GM23338 (cell line): ENCODE data around the gene PARP2. TPM values are rescaled to one million over a fixed set of nuclear protein-coding genes. Genes with fewer than 3 reads are reported as not detected.

ENCODE experiments used
- CTCF ChIP-seq, 2 experiments: fragments of 200-600 bp in 1 of 2; sonication (generic) in 1 of 2; conservative IDR thresholded peaks; 2 replicates each; pipeline versions ENCODE4 v1.5.1 to v1.6.1; 2016 to 2017; ENCODE audit warnings: antibody characterized with exemption in 2 of 2, low read depth in 2 of 2, mild to moderate bottlenecking in 2 of 2, moderate library complexity in 1 of 2
- ETS1 ChIP-seq: IDR thresholded peaks from 2 replicates; pipeline ENCODE4 v1.6.1; 2016; ENCODE audit warnings: antibody characterized with exemption
- ZNF114 ChIP-seq: fragments of 250-450 bp; sonication (Bioruptor Pico); IDR thresholded peaks from 2 replicates; pipeline ENCODE4 v1.5.0; 2020; ENCODE audit warnings: mild to moderate bottlenecking, moderate library complexity
- polyA plus RNA-seq: library from polyadenylated mRNA; unstranded; fragments of >200 nt; fragmentation: Nextera tagmentation; extraction: Ambion mirVana; gene quantifications from 2 replicates; pipeline ENCODE4 v1.2.1, GENCODE V29; 2016
- small RNA-seq: library from RNA; depleted of rRNA; stranded (forward); fragments of <200 nt; gene quantifications from one replicate; pipeline ENCODE3, GENCODE V24; 2014; ENCODE audit warnings: low replicate concordance
- total RNA-seq: library from RNA; depleted of rRNA; stranded (reverse); fragments of >200 nt; shearing (Covaris generic); gene quantifications from 2 replicates; pipeline ENCODE4 v1.2.3, GENCODE V29; 2014; rRNA removed

Gene PARP2
- total and polyA plus RNA-seq, 2 experiments from 2014 or later: 27.8 to 42.7 TPM

GRCh38 chr14:20403521-20403920 lies 60.1 kb downstream of the PARP2 start (continued):
- TF ChIP-seq CTCF (conservative IDR thresholded peaks at IDR 0.05; ENCODE audit: low read depth in 2 of 2) (no peak), ETS1 (no peak), ZNF114 (CRISPR knock-in tag) (no peak)

Small RNAs within 50 kb of the gene (small RNA-seq; reads per million reads assigned to genes)
- gene SNORA79B: 0.17 reads per million
- gene SNORD126: 2,859 reads per million, percentile 100 among the genes with 10 or more reads in this experiment

Other genes starting within 250 kb of the PARP2 start
- gene OR4K17, start 232.9 kb upstream of the PARP2 start, total RNA-seq: not detected in 2 replicates
- not detected in 2 replicates for gene OR4K17, start 232.9 kb upstream of the PARP2 start, polyA plus RNA-seq
- not detected in 2 replicates for gene OR4N5, start 204.8 kb upstream of the PARP2 start, total RNA-seq
- not detected in 2 replicates for gene OR4N5, start 204.8 kb upstream of the PARP2 start, polyA plus RNA-seq
- not detected in 2 replicates for gene OR11G2, start 152.7 kb upstream of the PARP2 start, total RNA-seq
- not detected in 2 replicates for gene OR11G2, start 152.7 kb upstream of the PARP2 start, polyA plus RNA-seq
- gene OR11H6, start 119.9 kb upstream of the PARP2 start, total RNA-seq: not detected in 2 replicates
- gene OR11H6, start 119.9 kb upstream of the PARP2 start, polyA plus RNA-seq: not detected in 2 replicates
- gene OR11H7, start 114.7 kb upstream of the PARP2 start, total RNA-seq: not detected in 2 replicates
- not detected in 2 replicates for gene OR11H7, start 114.7 kb upstream of the PARP2 start, polyA plus RNA-seq
- gene OR11H4, start 104.3 kb upstream of the PARP2 start, total RNA-seq: not detected in 2 replicates
- gene OR11H4, start 104.3 kb upstream of the PARP2 start, polyA plus RNA-seq: not detected in 2 replicates
- gene TTC5, start 37.7 kb upstream of the PARP2 start, total RNA-seq: 14.6 and 16.4 TPM in 2 replicates
- 9.3 and 11.9 TPM in 2 replicates for gene TTC5, start 37.7 kb upstream of the PARP2 start, polyA plus RNA-seq
- gene CCNB1IP1, start 10.4 kb upstream of the PARP2 start, total RNA-seq: 247 and 254 TPM in 2 replicates
- 108 and 110 TPM in 2 replicates for gene CCNB1IP1, start 10.4 kb upstream of the PARP2 start, polyA plus RNA-seq
- gene TEP1, start 69.9 kb downstream of the PARP2 start, total RNA-seq: 8.5 and 12.9 TPM in 2 replicates
- 3.0 and 3.2 TPM in 2 replicates for gene TEP1, start 69.9 kb downstream of the PARP2 start, polyA plus RNA-seq
- 0.12 and 0.35 TPM in 2 replicates for gene KLHL33, start 92.5 kb downstream of the PARP2 start, total RNA-seq
- 0.09 and 0.15 TPM in 2 replicates for gene KLHL33, start 92.5 kb downstream of the PARP2 start, polyA plus RNA-seq
- gene OSGEP, start 111.2 kb downstream of the PARP2 start, total RNA-seq: 59.5 and 62.8 TPM in 2 replicates
- gene OSGEP, start 111.2 kb downstream of the PARP2 start, polyA plus RNA-seq: 29.0 and 35.1 TPM in 2 replicates
- 216 and 247 TPM in 2 replicates for gene APEX1, start 111.6 kb downstream of the PARP2 start, total RNA-seq
- 279 and 291 TPM in 2 replicates for gene APEX1, start 111.6 kb downstream of the PARP2 start, polyA plus RNA-seq
- gene PIP4P1, start 117.8 kb downstream of the PARP2 start, total RNA-seq: 24.8 and 26.4 TPM in 2 replicates
- gene PIP4P1, start 117.8 kb downstream of the PARP2 start, polyA plus RNA-seq: 18.9 and 20.9 TPM in 2 replicates
- 72.3 and 102 TPM in 2 replicates for gene PNP, start 125.8 kb downstream of the PARP2 start, total RNA-seq
- 56.1 and 60.7 TPM in 2 replicates for gene PNP, start 125.8 kb downstream of the PARP2 start, polyA plus RNA-seq
- not detected in 2 replicates for gene RNASE10, start 161.9 kb downstream of the PARP2 start, total RNA-seq
- 0.65 and 0.82 TPM in 2 replicates for gene RNASE10, start 161.9 kb downstream of the PARP2 start, polyA plus RNA-seq
- gene RNASE9, start 217.4 kb downstream of the PARP2 start, total RNA-seq: 0.24 and 0.74 TPM in 2 replicates
- gene RNASE9, start 217.4 kb downstream of the PARP2 start, polyA plus RNA-seq: not detected in 2 replicates
- gene RNASE11, start 244.4 kb downstream of the PARP2 start, total RNA-seq: not detected in 2 replicates
- gene RNASE11, start 244.4 kb downstream of the PARP2 start, polyA plus RNA-seq: not detected in 2 replicates
- gene RNASE12, start 247.7 kb downstream of the PARP2 start, total RNA-seq: not detected in 2 replicates
- gene RNASE12, start 247.7 kb downstream of the PARP2 start, polyA plus RNA-seq: not detected in 2 replicates